Measurements from ENCODE around the gene NAT8L. TPM values are rescaled to one million over a fixed set of nuclear protein-coding genes. Genes with fewer than 3 reads are reported as not detected.

The NAT8L gene
- polyA plus RNA-seq, 1 donor from 2014 or later, result 12.6 TPM

DNA sequence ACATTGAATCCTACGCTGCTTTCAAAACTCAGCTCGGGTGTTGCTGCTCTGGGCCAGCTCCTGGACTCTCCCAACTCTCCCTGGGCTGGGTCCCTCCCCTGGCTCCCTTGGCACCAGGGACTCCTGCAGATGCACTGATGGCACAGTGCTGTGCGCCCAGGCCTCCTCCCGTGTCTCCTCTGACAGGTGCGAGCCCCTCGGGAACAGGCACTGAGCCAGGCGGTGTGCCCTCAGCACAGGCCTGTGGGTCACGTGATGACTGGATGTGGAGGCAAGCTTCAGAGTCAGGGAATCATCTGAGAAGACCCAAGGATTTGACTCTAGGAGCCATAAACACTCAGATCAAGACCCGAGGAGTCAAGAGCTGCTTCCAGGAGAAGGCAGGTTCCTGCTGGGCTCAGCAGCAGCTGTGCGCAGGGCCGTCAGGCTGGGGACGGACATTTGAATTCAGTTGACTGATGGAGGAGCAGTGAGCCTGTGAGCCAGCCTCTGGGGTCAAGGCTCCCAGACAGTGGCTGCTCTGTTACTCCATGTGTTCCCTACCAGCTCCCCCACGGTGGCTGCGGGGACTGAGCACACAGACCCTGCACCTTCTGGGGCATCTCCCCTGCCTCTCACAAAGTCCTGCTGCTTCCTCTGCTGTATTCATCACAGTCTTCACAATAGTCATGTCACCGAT is 33.0 kb downstream of the NAT8L start:
- Histone ChIP-seq H3K79me2 (replicated peaks; ENCODE audit: insufficient read depth, low read length) (no peaks in the 10 kb centered on the region), H3K9me3 (ENCODE audit: low read length) (peaks cover 4% of the 10 kb centered on the region), H4K20me1 (ENCODE audit: insufficient read depth) (no peaks in the 10 kb centered on the region), H3F3A (ENCODE audit: insufficient read depth, low read length, poor library complexity, severe bottlenecking) (no peaks in the 10 kb centered on the region), H3K36me3 (ENCODE audit: insufficient read depth, low read length) (no peaks in the 10 kb centered on the region), H3K4me3 (ENCODE audit: low read length) (no peak overlapping the region), H2AFZ (ENCODE audit: low read depth, low read length) (no peak overlapping the region), H3K27me3 (ENCODE audit: insufficient read depth, low read depth, low read length) (no peaks in the 10 kb centered on the region), H3K4me2 (ENCODE audit: low read length) (no peak overlapping the region), H3K9ac (ENCODE audit: low read length) (no peak overlapping the region), H3K27ac (ENCODE audit: low read length) (no peak overlapping the region), H3K9me2 (ENCODE audit: insufficient read depth, low read length) (no peaks in the 10 kb centered on the region)
- TF ChIP-seq EZH2 (IDR thresholded peaks at IDR 0.05; ENCODE audit: borderline replicate concordance, insufficient read depth, low read length, poor library complexity, severe bottlenecking) (no peak), RAD21 (conservative IDR thresholded peaks at IDR 0.05) (no peak), TAF1 (IDR thresholded peaks at IDR 0.05; ENCODE audit: low read depth) (no peak), MXI1 (conservative IDR thresholded peaks at IDR 0.05; ENCODE audit: poor library complexity, severe bottlenecking) (no peak), SMC3 (conservative IDR thresholded peaks at IDR 0.05; ENCODE audit: poor library complexity) (no peak), POLR2AphosphoS5 (IDR thresholded peaks at IDR 0.05) (no peak), EP300 (conservative IDR thresholded peaks at IDR 0.05; ENCODE audit: poor library complexity, severe bottlenecking) (no peak)

DNA sequence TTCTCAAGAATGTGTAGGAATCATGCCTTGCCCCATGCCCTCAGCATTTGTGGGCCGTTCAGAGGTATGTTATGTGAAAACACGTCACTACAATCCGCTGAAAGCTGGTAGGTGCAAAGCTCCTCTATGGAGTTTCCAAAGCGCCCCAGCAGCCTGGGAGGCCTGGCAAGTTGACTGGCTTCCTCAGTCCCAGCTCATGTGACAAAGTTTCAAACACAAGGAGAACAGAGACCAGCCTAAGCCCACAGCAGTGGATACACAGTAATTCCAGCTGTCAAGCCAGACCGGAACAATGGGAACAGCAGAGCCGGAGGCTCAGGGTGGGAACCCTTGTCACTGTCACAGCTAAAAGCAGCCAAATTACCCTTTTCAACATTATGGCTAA is 33.5 kb downstream of the NAT8L start:
- Histone ChIP-seq H3K27ac (ENCODE audit: low read length) (no peak overlapping the region), H3K9ac (ENCODE audit: low read length) (no peak overlapping the region), H2AFZ (ENCODE audit: low read depth, low read length) (no peak overlapping the region), H3K4me3 (ENCODE audit: low read length) (no peak overlapping the region), H3K79me2 (replicated peaks; ENCODE audit: insufficient read depth, low read length) (no peaks in the 10 kb centered on the region), H3K9me2 (ENCODE audit: insufficient read depth, low read length) (no peaks in the 10 kb centered on the region), H3K9me3 (ENCODE audit: low read length) (peaks cover 4% of the 10 kb centered on the region), H3K4me2 (ENCODE audit: low read length) (no peak overlapping the region), H3K27me3 (ENCODE audit: insufficient read depth, low read depth, low read length) (no peaks in the 10 kb centered on the region), H4K20me1 (ENCODE audit: insufficient read depth) (no peaks in the 10 kb centered on the region), H3K36me3 (ENCODE audit: insufficient read depth, low read length) (no peaks in the 10 kb centered on the region), H3F3A (ENCODE audit: insufficient read depth, low read length, poor library complexity, severe bottlenecking) (no peaks in the 10 kb centered on the region)
- TF ChIP-seq TAF1 (IDR thresholded peaks at IDR 0.05; ENCODE audit: low read depth), result no peak
- TF ChIP-seq, protein P1, sequence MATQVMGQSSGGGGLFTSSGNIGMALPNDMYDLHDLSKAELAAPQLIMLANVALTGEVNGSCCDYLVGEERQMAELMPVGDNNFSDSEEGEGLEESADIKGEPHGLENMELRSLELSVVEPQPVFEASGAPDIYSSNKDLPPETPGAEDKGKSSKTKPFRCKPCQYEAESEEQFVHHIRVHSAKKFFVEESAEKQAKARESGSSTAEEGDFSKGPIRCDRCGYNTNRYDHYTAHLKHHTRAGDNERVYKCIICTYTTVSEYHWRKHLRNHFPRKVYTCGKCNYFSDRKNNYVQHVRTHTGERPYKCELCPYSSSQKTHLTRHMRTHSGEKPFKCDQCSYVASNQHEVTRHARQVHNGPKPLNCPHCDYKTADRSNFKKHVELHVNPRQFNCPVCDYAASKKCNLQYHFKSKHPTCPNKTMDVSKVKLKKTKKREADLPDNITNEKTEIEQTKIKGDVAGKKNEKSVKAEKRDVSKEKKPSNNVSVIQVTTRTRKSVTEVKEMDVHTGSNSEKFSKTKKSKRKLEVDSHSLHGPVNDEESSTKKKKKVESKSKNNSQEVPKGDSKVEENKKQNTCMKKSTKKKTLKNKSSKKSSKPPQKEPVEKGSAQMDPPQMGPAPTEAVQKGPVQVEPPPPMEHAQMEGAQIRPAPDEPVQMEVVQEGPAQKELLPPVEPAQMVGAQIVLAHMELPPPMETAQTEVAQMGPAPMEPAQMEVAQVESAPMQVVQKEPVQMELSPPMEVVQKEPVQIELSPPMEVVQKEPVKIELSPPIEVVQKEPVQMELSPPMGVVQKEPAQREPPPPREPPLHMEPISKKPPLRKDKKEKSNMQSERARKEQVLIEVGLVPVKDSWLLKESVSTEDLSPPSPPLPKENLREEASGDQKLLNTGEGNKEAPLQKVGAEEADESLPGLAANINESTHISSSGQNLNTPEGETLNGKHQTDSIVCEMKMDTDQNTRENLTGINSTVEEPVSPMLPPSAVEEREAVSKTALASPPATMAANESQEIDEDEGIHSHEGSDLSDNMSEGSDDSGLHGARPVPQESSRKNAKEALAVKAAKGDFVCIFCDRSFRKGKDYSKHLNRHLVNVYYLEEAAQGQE (IDR thresholded peaks at IDR 0.05; ENCODE audit: borderline replicate concordance), result no peak
- no peak for TF ChIP-seq POLR2AphosphoS5 (IDR thresholded peaks at IDR 0.05)

DNA sequence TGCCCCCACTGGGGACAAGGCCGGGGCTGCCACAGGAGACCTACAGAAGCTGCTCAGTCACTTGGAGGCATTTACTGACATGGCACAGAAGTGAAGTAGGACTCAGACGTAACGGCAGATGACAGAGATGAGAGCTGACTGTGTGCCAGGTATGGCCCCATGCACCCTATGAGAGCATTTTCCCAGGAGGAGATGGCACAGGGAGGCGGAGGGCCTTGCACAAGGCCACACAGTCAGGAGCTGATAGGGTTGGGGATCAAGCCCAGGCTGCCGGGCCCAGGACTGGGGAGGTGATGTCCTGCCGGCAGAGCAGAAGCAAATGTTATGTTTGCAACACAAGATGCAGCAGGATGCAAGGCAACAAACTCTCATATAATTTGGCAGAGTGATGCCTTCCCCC is 34.1 kb downstream of the NAT8L start:
- Histone ChIP-seq H3K79me2 (replicated peaks; ENCODE audit: insufficient read depth, low read length) (no peaks in the 10 kb centered on the region), H3K9me2 (ENCODE audit: insufficient read depth, low read length) (no peaks in the 10 kb centered on the region), H3K9me3 (ENCODE audit: low read length) (peaks cover 4% of the 10 kb centered on the region), H3K4me2 (ENCODE audit: low read length) (no peak overlapping the region), H3K27me3 (ENCODE audit: insufficient read depth, low read depth, low read length) (no peaks in the 10 kb centered on the region), H4K20me1 (ENCODE audit: insufficient read depth) (no peaks in the 10 kb centered on the region), H3K36me3 (ENCODE audit: insufficient read depth, low read length) (no peaks in the 10 kb centered on the region), H3K9ac (ENCODE audit: low read length) (no peak overlapping the region), H3K4me3 (ENCODE audit: low read length) (no peak overlapping the region), H2AFZ (ENCODE audit: low read depth, low read length) (no peak overlapping the region), H3F3A (ENCODE audit: insufficient read depth, low read length, poor library complexity, severe bottlenecking) (no peaks in the 10 kb centered on the region), H3K27ac (ENCODE audit: low read length) (no peak overlapping the region)
- TF ChIP-seq EP300 (conservative IDR thresholded peaks at IDR 0.05; ENCODE audit: poor library complexity, severe bottlenecking), result no peak
- no peak for TF ChIP-seq SMC3 (conservative IDR thresholded peaks at IDR 0.05; ENCODE audit: poor library complexity)
- TF ChIP-seq, protein P1 (IDR thresholded peaks at IDR 0.05; ENCODE audit: borderline replicate concordance), result no peak
- no peak for TF ChIP-seq POLR2AphosphoS5 (IDR thresholded peaks at IDR 0.05)
- TF ChIP-seq TAF1 (IDR thresholded peaks at IDR 0.05; ENCODE audit: low read depth), result no peak
- TF ChIP-seq, protein P2, sequence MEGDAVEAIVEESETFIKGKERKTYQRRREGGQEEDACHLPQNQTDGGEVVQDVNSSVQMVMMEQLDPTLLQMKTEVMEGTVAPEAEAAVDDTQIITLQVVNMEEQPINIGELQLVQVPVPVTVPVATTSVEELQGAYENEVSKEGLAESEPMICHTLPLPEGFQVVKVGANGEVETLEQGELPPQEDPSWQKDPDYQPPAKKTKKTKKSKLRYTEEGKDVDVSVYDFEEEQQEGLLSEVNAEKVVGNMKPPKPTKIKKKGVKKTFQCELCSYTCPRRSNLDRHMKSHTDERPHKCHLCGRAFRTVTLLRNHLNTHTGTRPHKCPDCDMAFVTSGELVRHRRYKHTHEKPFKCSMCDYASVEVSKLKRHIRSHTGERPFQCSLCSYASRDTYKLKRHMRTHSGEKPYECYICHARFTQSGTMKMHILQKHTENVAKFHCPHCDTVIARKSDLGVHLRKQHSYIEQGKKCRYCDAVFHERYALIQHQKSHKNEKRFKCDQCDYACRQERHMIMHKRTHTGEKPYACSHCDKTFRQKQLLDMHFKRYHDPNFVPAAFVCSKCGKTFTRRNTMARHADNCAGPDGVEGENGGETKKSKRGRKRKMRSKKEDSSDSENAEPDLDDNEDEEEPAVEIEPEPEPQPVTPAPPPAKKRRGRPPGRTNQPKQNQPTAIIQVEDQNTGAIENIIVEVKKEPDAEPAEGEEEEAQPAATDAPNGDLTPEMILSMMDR (IDR thresholded peaks at IDR 0.05; ENCODE audit: poor library complexity, severe bottlenecking), result no peak
- TF ChIP-seq RAD21 (conservative IDR thresholded peaks at IDR 0.05), result no peak
- no peak for TF ChIP-seq EZH2 (IDR thresholded peaks at IDR 0.05; ENCODE audit: borderline replicate concordance, insufficient read depth, low read length, poor library complexity, severe bottlenecking)
- TF ChIP-seq MXI1 (conservative IDR thresholded peaks at IDR 0.05; ENCODE audit: poor library complexity, severe bottlenecking), result no peak

All from neural cell (in vitro differentiated cells).